Measurements from ENCODE around the gene FOXA3. TPM values are rescaled to one million over a fixed set of nuclear protein-coding genes. Genes with fewer than 3 reads are reported as not detected.
A peak's percentile ranks its signal among the peaks of the same experiment; 100 is the strongest.

FOXA3 gene
- total RNA-seq, 2 experiments from 2014 or later = not detected

DNA sequence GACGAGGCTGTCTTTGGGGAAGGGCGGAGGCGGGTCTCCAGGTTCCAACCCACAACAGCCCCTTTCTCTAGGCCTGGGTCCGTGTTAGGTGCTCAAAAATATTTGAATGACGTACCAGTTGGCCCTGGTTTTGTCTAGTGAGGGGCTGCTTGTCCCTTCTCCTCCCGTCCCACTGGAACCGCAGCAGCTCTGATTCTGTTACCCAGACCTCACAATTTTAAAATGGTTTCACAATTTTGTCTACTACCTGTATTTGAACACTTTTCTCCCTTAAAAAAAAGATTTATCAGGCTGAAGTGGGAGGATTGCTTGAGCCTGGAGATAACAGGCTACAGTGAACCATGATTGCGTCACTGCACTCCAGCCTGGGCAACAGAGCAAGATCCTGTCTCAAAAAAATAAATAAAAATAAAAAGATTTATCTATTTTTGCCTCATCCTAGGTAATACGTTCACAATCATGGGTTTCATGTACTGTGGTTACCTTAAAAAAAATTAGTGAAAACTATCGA lies 23.1 kb downstream of the FOXA3 start:
- intact Hi-C loops (cut with DNase I, micrococcal nuclease) = loop anchor here (2.0 to 5.0 kb wide), 4 partner anchors 110 to 1595 kb away; partner anchors contain the start of genes CCDC61 (in 1 of the 2), FBXO46 (in 1 of the 2), KPTN (in 1 of the 2) and MEIOSIN (in 1 of the 2)
- Mint-ChIP-seq H3K9me3 (no peaks in the 10 kb centered on the region), H3K36me3 (ENCODE audit: low read depth) (peaks cover 24% of the 10 kb centered on the region), H3K4me1 (ENCODE audit: low read depth) (peaks cover 28% of the 10 kb centered on the region), H3K27ac (peak overlapping the region; percentile 99), H3K4me3 (peak overlapping the region; percentile 98), H3K27me3 (no peaks in the 10 kb centered on the region)
- Histone ChIP-seq H3K4me3 (ENCODE audit: low read length) (peak overlapping the region; percentile 78), H3K27ac (ENCODE audit: low read depth in 1 of 2, low read length in 2 of 2) (peak overlapping the region; percentile 82 to 87), H3K27me3 (ENCODE audit: control insufficient read depth in 1 of 2, insufficient read depth in 2 of 2, low read length in 2 of 2) (no peaks in the 10 kb centered on the region), H3K4me1 (ENCODE audit: insufficient read depth, low read length) (peaks cover 45% of the 10 kb centered on the region), H3K9me3 (ENCODE audit: control insufficient read depth in 1 of 2, insufficient read depth in 1 of 2, low read length in 2 of 2) (no peaks in the 10 kb centered on the region), H3K36me3 (ENCODE audit: insufficient read depth, low read length) (peaks cover 5% of the 10 kb centered on the region)
- TF ChIP-seq, protein P1, sequence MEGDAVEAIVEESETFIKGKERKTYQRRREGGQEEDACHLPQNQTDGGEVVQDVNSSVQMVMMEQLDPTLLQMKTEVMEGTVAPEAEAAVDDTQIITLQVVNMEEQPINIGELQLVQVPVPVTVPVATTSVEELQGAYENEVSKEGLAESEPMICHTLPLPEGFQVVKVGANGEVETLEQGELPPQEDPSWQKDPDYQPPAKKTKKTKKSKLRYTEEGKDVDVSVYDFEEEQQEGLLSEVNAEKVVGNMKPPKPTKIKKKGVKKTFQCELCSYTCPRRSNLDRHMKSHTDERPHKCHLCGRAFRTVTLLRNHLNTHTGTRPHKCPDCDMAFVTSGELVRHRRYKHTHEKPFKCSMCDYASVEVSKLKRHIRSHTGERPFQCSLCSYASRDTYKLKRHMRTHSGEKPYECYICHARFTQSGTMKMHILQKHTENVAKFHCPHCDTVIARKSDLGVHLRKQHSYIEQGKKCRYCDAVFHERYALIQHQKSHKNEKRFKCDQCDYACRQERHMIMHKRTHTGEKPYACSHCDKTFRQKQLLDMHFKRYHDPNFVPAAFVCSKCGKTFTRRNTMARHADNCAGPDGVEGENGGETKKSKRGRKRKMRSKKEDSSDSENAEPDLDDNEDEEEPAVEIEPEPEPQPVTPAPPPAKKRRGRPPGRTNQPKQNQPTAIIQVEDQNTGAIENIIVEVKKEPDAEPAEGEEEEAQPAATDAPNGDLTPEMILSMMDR (IDR thresholded peaks at IDR 0.05) = no peak
- ChIA-PET POLR2A (interaction anchor here (1.2 to 2.8 kb wide), 4 partner anchors 15 to 118 kb away, joined by 5 to 44 read pairs (median 29); partner anchors contain the start of genes CCDC61, FOXA3, MYPOP and SIX5), CTCF (interaction anchor here (1.3 to 2.9 kb wide), 2 partner anchors 24 kb away, joined by 3 to 12 read pairs; partner anchors contain the start of genes FOXA3 and SYMPK)
- ATAC-seq (ENCODE audit: poor library complexity) = no peak
- DNase-seq = no peak

DNA sequence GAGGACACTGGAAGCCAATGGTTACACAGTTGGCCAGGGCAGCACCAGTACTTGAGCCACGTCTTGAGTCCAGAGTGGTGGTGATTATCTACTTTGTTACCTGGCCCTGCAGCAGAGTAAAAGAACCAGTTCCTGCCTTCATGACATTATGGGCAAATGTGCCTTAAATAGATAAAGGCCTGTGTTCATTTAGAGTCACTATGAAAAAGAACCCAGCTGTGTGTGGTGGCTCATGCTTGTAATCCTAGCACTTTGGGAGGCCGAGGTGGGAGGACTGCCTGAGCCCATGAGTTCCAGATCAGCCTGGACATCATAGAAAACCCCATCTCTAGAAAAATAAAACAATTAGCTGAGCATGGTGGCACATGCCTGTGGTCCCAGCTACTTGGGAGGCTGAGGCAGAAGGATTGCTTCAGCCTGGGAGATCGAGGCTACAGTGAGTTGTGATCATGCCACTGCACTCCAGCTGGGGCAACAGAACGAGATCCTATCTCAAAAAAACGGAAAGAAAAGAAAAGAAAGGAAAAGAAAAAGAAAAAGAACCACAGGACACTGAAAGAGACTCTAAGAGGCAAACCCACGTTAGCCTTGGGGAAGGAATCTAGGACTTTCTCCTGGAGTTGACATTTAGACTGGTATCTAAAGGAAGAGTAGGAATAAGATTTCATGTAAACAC lies 25.2 kb downstream of the FOXA3 start:
- DNase-seq = no peak
- ChIA-PET CTCF (interaction anchor here (0.6 kb wide), 1 partner anchor 588 kb away, joined by 4 read pairs; no protein-coding TSS in a partner anchor), POLR2A (no interaction called here)
- no peak for ATAC-seq (ENCODE audit: poor library complexity)
- TF ChIP-seq, protein P1 (IDR thresholded peaks at IDR 0.05) = no peak
- Mint-ChIP-seq H3K36me3 (ENCODE audit: low read depth) (peaks cover 16% of the 10 kb centered on the region), H3K27me3 (no peaks in the 10 kb centered on the region), H3K4me1 (ENCODE audit: low read depth) (peaks cover 16% of the 10 kb centered on the region), H3K27ac (no peak overlapping the region), H3K9me3 (no peaks in the 10 kb centered on the region), H3K4me3 (no peak overlapping the region)
- H3K9me3 ChIP-seq (ENCODE audit: control insufficient read depth in 1 of 2, insufficient read depth in 1 of 2, low read length in 2 of 2) = no peaks in the 10 kb centered on the region
- H3K4me3 ChIP-seq (ENCODE audit: low read length) = no peak overlapping the region
- no peak overlapping the region for H3K27ac ChIP-seq (ENCODE audit: low read depth in 1 of 2, low read length in 2 of 2)
- peaks cover 1% of the 10 kb centered on the region for H3K36me3 ChIP-seq (ENCODE audit: insufficient read depth, low read length)
- H3K27me3 ChIP-seq (ENCODE audit: control insufficient read depth in 1 of 2, insufficient read depth in 2 of 2, low read length in 2 of 2) = no peaks in the 10 kb centered on the region
- peaks cover 24% of the 10 kb centered on the region for H3K4me1 ChIP-seq (ENCODE audit: insufficient read depth, low read length)
- intact Hi-C loops (cut with DNase I, micrococcal nuclease) = loop anchor here (1.0 to 5.0 kb wide), 4 partner anchors 12 to 1593 kb away; partner anchors contain the start of genes CCDC61 (in 1 of the 2), FBXO46 (in 1 of the 2), KPTN (in 1 of the 2) and MEIOSIN (in 1 of the 2)

DNA sequence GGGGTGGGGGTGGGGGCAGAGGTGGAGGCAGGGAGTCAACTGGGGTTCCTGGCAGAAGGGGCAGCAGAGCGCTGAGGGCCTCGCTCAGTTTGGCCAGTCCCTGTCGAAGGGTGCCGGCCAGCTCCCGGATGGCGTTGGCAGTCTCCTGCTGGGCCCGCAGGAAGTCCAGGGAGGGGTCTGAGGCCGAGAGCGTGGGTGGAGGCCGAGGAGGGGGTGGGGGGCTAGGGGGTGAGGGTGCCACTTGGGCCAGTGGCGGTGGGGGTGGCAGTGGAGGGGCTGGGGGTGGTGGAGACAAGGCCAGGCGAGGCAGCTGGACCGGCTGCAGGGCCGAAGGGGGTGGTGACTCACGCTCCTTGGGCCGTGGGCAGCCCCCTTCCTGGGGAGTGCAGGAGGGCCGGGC lies 26.8 kb downstream of the FOXA3 start:
- Histone ChIP-seq H3K4me1 (ENCODE audit: insufficient read depth, low read length) (peaks cover 12% of the 10 kb centered on the region), H3K4me3 (ENCODE audit: low read length) (no peak overlapping the region), H3K36me3 (ENCODE audit: insufficient read depth, low read length) (peaks cover 9% of the 10 kb centered on the region), H3K27ac (ENCODE audit: low read depth in 1 of 2, low read length in 2 of 2) (no peak overlapping the region), H3K27me3 (ENCODE audit: control insufficient read depth in 1 of 2, insufficient read depth in 2 of 2, low read length in 2 of 2) (no peaks in the 10 kb centered on the region), H3K9me3 (ENCODE audit: control insufficient read depth in 1 of 2, insufficient read depth in 1 of 2, low read length in 2 of 2) (no peaks in the 10 kb centered on the region)
- ChIA-PET CTCF (no interaction called here), POLR2A (no interaction called here)
- peaks cover 25% of the 10 kb centered on the region for H3K36me3 Mint-ChIP-seq (ENCODE audit: low read depth)
- intact Hi-C loops (cut with DNase I, micrococcal nuclease) = no loop called here
- no peak overlapping the region for H3K4me3 Mint-ChIP-seq
- no peak overlapping the region for H3K27ac Mint-ChIP-seq
- H3K9me3 Mint-ChIP-seq = no peaks in the 10 kb centered on the region
- DNase-seq (no peak), ATAC-seq (ENCODE audit: poor library complexity) (no peak)
- peaks cover 15% of the 10 kb centered on the region for H3K4me1 Mint-ChIP-seq (ENCODE audit: low read depth)
- TF ChIP-seq, protein P1 (IDR thresholded peaks at IDR 0.05) = no peak
- no peaks in the 10 kb centered on the region for H3K27me3 Mint-ChIP-seq
